HUES64 (cell line): ENCODE data around the gene CHCHD10.

Experiments
- H3K27ac ChIP-seq: 2 replicates; pipeline ENCODE4 v1.7.0; 2013; ENCODE audit warnings: low read depth, low read length, inconsistent platforms
- H3K27me3 ChIP-seq: 2 replicates; pipeline ENCODE4 v1.6.1; 2013; ENCODE audit warnings: mild to moderate bottlenecking, low read length; ENCODE audit not compliant: insufficient read depth
- H3K36me3 ChIP-seq: 2 replicates; pipeline ENCODE4 v1.6.1; 2013; ENCODE audit warnings: mild to moderate bottlenecking, low read length; ENCODE audit not compliant: insufficient read depth
- H3K4me1 ChIP-seq: 2 replicates; pipeline ENCODE4 v1.6.1; 2013; ENCODE audit warnings: mild to moderate bottlenecking, low read length, moderate library complexity; ENCODE audit not compliant: insufficient read depth
- H3K4me3 ChIP-seq: 2 replicates; pipeline ENCODE4 v1.5.1; 2013; ENCODE audit warnings: mild to moderate bottlenecking, low read length, moderate library complexity
- H3K9ac ChIP-seq: 2 replicates; pipeline ENCODE4 v1.6.1; 2013; ENCODE audit warnings: mild to moderate bottlenecking, low read depth, low read length
- H3K9me3 ChIP-seq: 2 replicates; pipeline ENCODE4 v1.6.1; 2013; ENCODE audit warnings: low read depth, low read length; ENCODE audit not compliant: insufficient read depth
- WGBS: fragments of 150-250, 120-280 bp; methylation state at CpG from one replicate; pipeline ENCODE4 v1.1.7; 2013; ENCODE audit warnings: missing lambda C conversion rate; 5-methylcytosine and 5-hydroxymethylcytosine counted together

The CHCHD10 gene

GRCh38 chr22:23800297-23801237 is 32.8 kb upstream of the CHCHD10 start:
- Histone ChIP-seq H3K4me3 (no peak overlapping the region), H3K9me3 (no peaks in the 10 kb centered on the region), H3K27me3 (no peaks in the 10 kb centered on the region), H3K36me3 (peaks cover 84% of the 10 kb centered on the region), H3K4me1 (no peaks in the 10 kb centered on the region), H3K27ac (no peak overlapping the region), H3K9ac (no peak overlapping the region)
- 96% methylated on average over 18 of the region's 18 CpGs for whole genome bisulfite sequencing

- no peak overlapping the region for H3K9ac ChIP-seq
- H3K36me3 ChIP-seq: peaks cover 85% of the 10 kb centered on the region
- no peaks in the 10 kb centered on the region for H3K27me3 ChIP-seq
- no peak overlapping the region for H3K27ac ChIP-seq
- WGBS: 95% methylated on average over 5 of the region's 5 CpGs
- no peak overlapping the region for H3K4me3 ChIP-seq
- H3K4me1 ChIP-seq: no peaks in the 10 kb centered on the region
- H3K9me3 ChIP-seq: no peaks in the 10 kb centered on the region
Measured at GRCh38 chr22:23796461-23796860, 28.7 kb upstream of the CHCHD10 start.

DNA sequence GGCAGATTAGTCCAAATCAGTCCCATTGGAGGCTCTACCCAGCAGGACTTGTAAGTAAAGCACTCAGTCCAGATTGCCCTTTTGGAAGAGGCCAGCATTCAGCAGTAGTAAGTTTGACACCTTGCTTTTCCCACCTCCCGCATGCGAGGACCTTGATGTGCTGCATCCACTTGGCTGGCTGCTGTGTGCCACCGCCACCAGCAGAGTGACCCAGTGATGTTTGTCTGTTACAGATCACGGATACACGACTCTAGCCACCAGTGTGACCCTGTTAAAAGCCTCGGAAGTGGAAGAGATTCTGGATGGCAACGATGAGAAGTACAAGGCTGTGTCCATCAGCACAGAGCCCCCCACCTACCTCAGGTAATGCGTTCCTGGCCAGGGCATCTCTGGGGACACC is 25.6 kb upstream of the CHCHD10 start:
- no peaks in the 10 kb centered on the region for H3K9me3 ChIP-seq
- peaks cover 11% of the 10 kb centered on the region; the same call in 1 of the 2 replicates for H3K4me1 ChIP-seq
- H3K4me3 ChIP-seq: no peak overlapping the region
- 97% methylated on average over 8 of the region's 8 CpGs for WGBS
- H3K36me3 ChIP-seq: peaks cover 67% of the 10 kb centered on the region
- H3K9ac ChIP-seq: no peak overlapping the region
- no peak overlapping the region for H3K27ac ChIP-seq
- no peaks in the 10 kb centered on the region for H3K27me3 ChIP-seq

DNA sequence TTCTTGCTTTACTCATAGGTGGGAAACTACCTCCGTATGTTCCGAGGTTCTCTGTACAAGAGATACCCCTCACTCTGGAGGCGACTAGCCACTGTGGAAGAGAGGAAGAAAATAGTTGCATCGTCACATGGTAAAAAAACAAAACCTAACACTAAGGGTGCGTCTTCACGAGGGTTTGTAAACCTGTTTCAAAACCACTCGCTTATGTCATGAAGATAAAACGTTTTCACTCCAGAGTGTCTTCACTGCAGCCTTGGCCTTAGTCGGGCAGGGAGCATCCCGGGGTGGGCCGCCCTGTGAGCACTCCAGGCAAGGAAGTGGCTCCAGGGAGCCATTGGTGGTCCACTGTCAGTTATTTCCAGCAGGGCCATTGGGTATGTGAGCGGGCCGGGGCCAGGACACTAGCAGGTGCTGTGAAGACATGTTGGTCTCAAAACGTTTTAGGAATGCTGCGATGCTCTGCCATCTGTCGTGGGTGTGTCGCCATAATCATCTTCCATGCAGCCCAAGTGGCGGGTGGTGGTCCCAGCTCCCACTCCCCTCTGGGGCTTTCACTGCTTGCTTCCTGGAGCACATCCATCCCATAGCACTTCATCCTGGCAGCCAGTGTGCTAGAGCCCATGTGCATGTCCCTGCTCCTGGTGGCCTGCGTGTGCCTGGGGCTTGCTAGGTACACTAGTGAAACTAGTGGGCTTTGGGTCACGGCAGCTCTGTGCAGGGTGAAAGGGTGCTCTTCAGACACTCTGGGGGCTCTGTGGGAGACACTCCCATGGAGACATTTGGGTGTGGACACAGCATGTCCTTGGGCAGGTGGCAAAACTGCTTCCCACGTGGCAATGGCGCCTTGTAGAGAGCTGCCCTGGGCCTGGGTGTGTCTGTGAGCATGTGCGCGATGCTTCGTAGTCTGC is 24.2 kb upstream of the CHCHD10 start:
- Histone ChIP-seq H3K9ac (no peak overlapping the region), H3K9me3 (no peaks in the 10 kb centered on the region), H3K27ac (no peak overlapping the region), H3K4me1 (peaks cover 16% of the 10 kb centered on the region), H3K36me3 (peaks cover 59% of the 10 kb centered on the region), H3K4me3 (no peak overlapping the region), H3K27me3 (no peaks in the 10 kb centered on the region)
- WGBS: 96% methylated on average over 25 of the region's 25 CpGs

DNA sequence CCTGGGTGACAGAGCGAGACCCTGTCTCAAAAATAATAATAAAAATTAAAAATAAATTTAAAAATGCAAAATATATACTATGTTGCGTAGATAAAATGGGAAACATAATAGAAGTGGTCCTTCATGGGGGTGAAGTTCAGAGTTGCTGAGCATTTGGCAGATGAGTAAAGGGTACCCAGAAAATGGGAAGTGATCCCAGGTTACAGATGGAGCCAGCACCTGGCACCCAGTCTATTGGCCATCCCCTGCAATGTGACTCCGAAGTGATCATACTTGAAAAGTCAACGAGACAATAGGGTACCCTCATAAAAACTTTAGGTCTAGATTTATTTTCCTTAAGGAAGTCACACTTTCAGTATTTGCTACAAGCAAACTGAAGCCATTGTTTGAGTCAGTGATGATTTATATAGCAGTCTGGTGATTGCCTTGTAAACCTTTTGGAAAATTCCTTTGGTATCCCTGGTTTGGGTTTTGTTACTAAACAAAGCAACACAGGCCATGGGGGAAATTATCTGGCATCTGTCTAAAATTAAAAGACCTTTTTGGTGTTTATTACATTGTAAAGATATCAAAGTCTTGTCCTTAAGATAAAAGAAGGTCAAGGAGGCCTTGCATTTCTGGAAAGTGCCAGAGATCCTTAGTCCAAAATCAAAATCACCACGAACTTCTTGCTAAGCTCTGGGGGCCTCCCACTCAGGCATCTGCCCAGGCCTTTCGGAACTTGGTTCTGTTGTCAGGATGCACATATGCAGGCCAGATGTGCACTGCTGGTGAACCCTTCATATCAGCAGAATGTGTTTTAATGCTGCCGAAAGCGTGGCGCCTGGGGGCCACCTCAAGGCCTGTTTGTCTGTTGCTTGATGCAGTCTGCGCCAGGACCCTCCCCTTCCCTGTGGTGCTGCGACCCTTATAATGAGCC is 23.3 kb upstream of the CHCHD10 start:
- 83% methylated on average over 10 of the region's 11 CpGs for WGBS
- no peak overlapping the region for H3K27ac ChIP-seq
- peaks cover 22% of the 10 kb centered on the region for H3K4me1 ChIP-seq
- no peak overlapping the region for H3K4me3 ChIP-seq
- peaks cover 52% of the 10 kb centered on the region for H3K36me3 ChIP-seq
- H3K9me3 ChIP-seq: no peaks in the 10 kb centered on the region
- no peaks in the 10 kb centered on the region for H3K27me3 ChIP-seq
- no peak overlapping the region; the same call in 1 of the 2 replicates for H3K9ac ChIP-seq

- H3K9ac ChIP-seq: no peak overlapping the region
- H3K9me3 ChIP-seq: no peaks in the 10 kb centered on the region
- no peak overlapping the region for H3K4me3 ChIP-seq
- peaks cover 22% of the 10 kb centered on the region for H3K4me1 ChIP-seq
- H3K27ac ChIP-seq: no peak overlapping the region
- H3K27me3 ChIP-seq: no peaks in the 10 kb centered on the region
- peaks cover 38% of the 10 kb centered on the region for H3K36me3 ChIP-seq
- 92% methylated on average over 4 of the region's 4 CpGs for WGBS
Measured at GRCh38 chr22:23789638-23790037, 21.9 kb upstream of the CHCHD10 start.

DNA sequence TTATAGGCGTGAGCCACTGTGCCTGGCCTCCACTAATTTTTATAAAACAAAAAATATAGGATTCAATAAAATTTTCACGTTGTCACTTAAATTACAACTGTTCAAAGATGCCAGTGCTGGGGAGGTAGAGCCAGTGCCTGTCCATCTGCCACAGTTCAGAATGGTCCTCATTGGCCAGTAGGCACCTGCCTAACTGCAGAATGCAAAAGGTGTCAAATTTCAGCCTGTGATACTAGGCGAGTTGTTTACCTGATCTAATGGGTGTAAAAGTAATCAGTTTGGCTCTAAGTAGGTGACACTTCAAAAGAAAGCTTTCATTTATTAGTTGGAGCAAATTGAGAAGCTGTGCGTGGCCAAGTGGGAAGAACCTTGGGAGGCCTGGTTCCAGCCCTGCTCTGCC is 21.3 kb upstream of the CHCHD10 start:
- H3K27ac ChIP-seq: no peak overlapping the region
- H3K4me1 ChIP-seq: peaks cover 22% of the 10 kb centered on the region
- H3K36me3 ChIP-seq: peaks cover 32% of the 10 kb centered on the region
- H3K4me3 ChIP-seq: no peak overlapping the region
- WGBS: 76% methylated on average over 4 of the region's 4 CpGs
- H3K9me3 ChIP-seq: no peaks in the 10 kb centered on the region
- no peaks in the 10 kb centered on the region for H3K27me3 ChIP-seq
- H3K9ac ChIP-seq: no peak overlapping the region

GRCh38 chr22:23787910-23788309 is 20.1 kb upstream of the CHCHD10 start:
- Histone ChIP-seq H3K36me3 (peaks cover 21% of the 10 kb centered on the region), H3K27ac (no peak overlapping the region; the same call in 1 of the 2 replicates), H3K9me3 (no peaks in the 10 kb centered on the region), H3K4me1 (peaks cover 22% of the 10 kb centered on the region), H3K9ac (peak overlapping the region; percentile 99), H3K27me3 (no peaks in the 10 kb centered on the region), H3K4me3 (peak overlapping the region; percentile 96)
- WGBS: 72% methylated on average over 3 of the region's 3 CpGs

- H3K9me3 ChIP-seq: no peaks in the 10 kb centered on the region
- 10% methylated on average over 5 of the region's 5 CpGs for WGBS
- peak overlapping the region; percentile 1; the same call in 1 of the 2 replicates for H3K27ac ChIP-seq
- H3K27me3 ChIP-seq: no peaks in the 10 kb centered on the region
- H3K4me3 ChIP-seq: peak overlapping the region; percentile 96
- H3K36me3 ChIP-seq: peaks cover 17% of the 10 kb centered on the region
- H3K9ac ChIP-seq: peak overlapping the region; percentile 99
- H3K4me1 ChIP-seq: peaks cover 22% of the 10 kb centered on the region
Measured at GRCh38 chr22:23787600-23787896, 19.8 kb upstream of the CHCHD10 start.

DNA sequence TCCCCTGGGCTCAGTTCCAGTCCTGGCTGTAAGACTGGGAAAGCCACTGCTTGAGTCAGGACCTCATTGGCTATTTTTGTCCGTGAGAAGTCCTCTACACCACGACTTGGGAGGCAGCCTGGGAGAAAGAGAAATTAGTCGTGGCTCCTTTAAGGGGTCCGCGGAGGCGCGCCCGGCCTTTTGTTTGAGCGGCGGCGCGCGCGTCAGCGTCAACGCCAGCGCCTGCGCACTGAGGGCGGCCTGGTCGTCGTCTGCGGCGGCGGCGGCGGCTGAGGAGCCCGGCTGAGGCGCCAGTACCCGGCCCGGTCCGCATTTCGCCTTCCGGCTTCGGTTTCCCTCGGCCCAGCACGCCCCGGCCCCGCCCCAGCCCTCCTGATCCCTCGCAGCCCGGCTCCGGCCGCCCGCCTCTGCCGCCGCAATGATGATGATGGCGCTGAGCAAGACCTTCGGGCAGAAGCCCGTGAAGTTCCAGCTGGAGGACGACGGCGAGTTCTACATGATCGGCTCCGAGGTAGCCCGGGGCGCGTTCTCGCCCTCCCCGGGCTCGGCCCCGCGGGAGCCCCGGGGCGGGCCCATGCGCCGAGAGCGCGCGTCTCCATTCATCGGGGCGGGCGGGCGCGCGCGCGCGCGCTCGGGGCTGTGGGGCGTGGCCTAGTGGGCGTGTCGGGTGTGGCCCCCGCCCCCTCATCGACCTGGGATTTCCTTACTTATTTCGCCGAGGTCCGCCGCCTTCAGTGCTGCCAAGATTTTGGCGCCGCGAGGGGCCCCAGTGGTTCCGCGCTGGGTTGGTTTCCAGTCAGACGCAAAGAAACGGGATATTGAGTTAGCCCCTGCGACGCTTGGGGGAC is 19.2 kb upstream of the CHCHD10 start, which contains the start of gene SMARCB1:
SMARCB1 (plus strand) TSS at position 215 of the 848 bp plus-strand sequence; CDS start at position 419, 204 bp downstream.
- no peaks in the 10 kb centered on the region for H3K9me3 ChIP-seq
- H3K4me1 ChIP-seq: peaks cover 22% of the 10 kb centered on the region
- H3K9ac ChIP-seq: peak within 1 kb of the TSS; percentile 99
- H3K27me3 ChIP-seq: no peaks in the 10 kb centered on the region
- under 1% methylated on average over 97 of the region's 97 CpGs for WGBS
- H3K36me3 ChIP-seq: peaks cover 11% of the 10 kb centered on the region
- peak within 1 kb of the TSS; percentile 96 for H3K4me3 ChIP-seq
- H3K27ac ChIP-seq: peak within 1 kb of the TSS; percentile 100
